Brain microvascular endothelial cell (primary cell): Measurements from ENCODE around the gene CREB3L1.

Experiments
- DNase-seq: peaks from one replicate; pipeline ENCODE4 v3.0.0-alpha.2; 2020
- H3K27ac ChIP-seq: fragments of 250-450 bp; sonication (Bioruptor Pico); 2 replicates; pipeline ENCODE4 v1.5.1; 2020; ENCODE audit warnings: mild to moderate bottlenecking, moderate library complexity
- H3K27me3 ChIP-seq: fragments of 250-450 bp; sonication (Bioruptor Pico); replicated peaks from 2 replicates; pipeline ENCODE4 v1.5.1; 2020; ENCODE audit warnings: mild to moderate bottlenecking
- H3K36me3 ChIP-seq: fragments of 250-450 bp; sonication (Bioruptor Pico); replicated peaks from 2 replicates; pipeline ENCODE4 v1.5.1; 2020; ENCODE audit warnings: mild to moderate bottlenecking
- H3K4me3 ChIP-seq: 2 replicates; pipeline ENCODE4 v1.5.1; 2011; ENCODE audit warnings: low read depth, mild to moderate bottlenecking, control low read depth, low read length, moderate library complexity
- in situ Hi-C: cut with HindIII; loops from 2 replicates; pipeline ENCODE4 v1.10.0; 2017; ENCODE audit warnings: low sequenced_read_pairs, low pct_ligation_motif_present
- TF ChIP-seq, protein P1 (sequence below): IDR thresholded peaks from 2 replicates; pipeline ENCODE4 v1.5.1; 2011; ENCODE audit warnings: low read depth, mild to moderate bottlenecking, moderate library complexity, low read length, control low read depth, inconsistent platforms; ENCODE audit errors: missing control alignments

The CREB3L1 gene

DNA sequence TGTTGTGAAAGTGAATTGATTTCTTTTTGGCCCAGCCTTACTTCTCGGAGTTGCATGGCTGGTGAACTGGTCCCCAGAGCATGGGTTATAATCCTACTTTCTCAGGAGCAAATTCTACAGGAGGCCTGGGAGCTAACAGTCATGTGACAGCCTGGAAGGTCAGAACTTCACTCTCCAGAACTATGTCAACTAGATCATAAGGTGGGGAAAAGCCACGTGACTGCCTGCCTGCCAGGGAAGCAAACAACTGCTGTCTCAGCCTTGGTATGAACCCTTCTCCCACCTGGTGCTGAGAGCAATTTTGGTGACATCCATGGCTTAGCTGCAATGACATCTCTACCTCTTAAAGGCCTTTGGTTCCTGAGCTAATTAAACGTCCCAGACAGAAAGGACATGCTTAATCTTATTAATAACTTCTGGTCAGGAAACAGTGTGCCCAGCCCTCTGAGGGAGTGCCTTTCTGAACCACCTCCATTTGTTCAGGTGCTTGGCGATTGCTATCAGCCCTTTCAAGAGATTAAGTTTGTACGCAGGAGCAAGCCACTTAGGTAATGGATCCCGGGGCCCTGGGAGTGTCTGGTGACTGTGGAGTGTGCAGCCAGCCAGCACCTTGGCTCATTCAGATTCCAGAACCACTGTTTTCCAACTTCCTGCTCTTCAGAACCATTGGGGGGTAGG, 1.4 kb upstream of the CREB3L1 start:
- in situ Hi-C loops, result no loop called here
- no peak overlapping the region for H3K4me3 ChIP-seq
- H3K27ac ChIP-seq, result no peak overlapping the region
- TF ChIP-seq, protein P1, sequence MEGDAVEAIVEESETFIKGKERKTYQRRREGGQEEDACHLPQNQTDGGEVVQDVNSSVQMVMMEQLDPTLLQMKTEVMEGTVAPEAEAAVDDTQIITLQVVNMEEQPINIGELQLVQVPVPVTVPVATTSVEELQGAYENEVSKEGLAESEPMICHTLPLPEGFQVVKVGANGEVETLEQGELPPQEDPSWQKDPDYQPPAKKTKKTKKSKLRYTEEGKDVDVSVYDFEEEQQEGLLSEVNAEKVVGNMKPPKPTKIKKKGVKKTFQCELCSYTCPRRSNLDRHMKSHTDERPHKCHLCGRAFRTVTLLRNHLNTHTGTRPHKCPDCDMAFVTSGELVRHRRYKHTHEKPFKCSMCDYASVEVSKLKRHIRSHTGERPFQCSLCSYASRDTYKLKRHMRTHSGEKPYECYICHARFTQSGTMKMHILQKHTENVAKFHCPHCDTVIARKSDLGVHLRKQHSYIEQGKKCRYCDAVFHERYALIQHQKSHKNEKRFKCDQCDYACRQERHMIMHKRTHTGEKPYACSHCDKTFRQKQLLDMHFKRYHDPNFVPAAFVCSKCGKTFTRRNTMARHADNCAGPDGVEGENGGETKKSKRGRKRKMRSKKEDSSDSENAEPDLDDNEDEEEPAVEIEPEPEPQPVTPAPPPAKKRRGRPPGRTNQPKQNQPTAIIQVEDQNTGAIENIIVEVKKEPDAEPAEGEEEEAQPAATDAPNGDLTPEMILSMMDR, result no peak
- H3K36me3 ChIP-seq, result peaks cover 5% of the 10 kb centered on the region
- no peak for DNase-seq
- H3K27me3 ChIP-seq, result no peaks in the 10 kb centered on the region

DNA sequence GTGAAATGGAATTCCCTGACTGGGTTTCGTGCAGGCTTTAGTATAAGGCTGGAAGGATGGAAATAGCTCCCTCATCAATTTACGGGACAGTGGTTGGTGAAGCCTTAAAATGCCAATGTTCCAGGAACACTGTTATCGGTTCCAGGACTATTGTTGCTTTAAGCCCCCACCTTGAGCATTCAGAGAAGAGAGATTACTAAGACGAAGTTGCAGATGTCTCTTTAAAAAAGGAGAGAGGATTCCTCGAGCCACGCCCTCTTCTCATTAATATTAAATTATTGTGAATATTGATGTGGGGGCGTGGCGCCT, 195 bp upstream of the CREB3L1 start:
- TF ChIP-seq, protein P1, result no peak
- in situ Hi-C loops, result no loop called here

DNA sequence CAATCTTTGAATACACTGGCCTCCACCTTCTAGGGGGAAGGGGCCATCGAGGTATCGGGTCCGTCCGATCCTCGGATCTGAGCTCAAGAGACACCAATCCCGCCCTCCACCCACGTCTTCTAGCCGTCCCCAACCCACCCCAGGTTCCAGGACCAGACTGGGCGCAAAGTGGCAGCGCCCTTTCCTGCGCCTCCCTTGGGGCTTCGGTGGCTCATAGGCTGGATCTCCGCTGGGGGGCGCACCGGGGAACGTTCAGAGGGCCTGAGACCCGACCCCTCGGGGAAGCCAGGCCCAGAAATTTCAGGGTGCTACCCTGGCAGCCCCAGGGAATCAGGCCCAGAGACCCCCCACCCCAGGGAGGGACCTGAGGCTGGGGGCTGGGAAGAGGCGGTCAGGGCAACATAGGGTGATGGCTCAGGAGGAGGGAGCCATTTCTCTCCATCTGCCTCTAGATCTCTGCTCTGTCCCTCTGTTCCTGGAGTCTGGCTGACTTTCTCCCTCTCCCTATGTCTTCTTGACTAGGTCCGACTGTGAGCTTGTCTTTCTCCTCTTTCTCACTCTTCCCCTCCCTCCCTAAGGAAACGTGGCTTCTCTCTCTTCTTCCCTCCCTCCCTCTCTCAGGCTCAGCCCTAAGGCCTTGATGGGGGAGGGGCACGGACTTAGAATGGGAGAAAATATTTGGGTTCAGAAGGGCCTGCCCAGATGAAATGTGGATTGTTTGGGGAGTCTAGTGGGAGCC, 1.1 kb downstream of the CREB3L1 start:
- peaks cover 8% of the 10 kb centered on the region for H3K36me3 ChIP-seq
- DNase-seq, result peak; percentile 55
- H3K27ac ChIP-seq, result peak overlapping the region; percentile 66
- in situ Hi-C loops, result no loop called here
- no peaks in the 10 kb centered on the region for H3K27me3 ChIP-seq
- TF ChIP-seq, protein P1, result peak; percentile 92
- H3K4me3 ChIP-seq, result peak overlapping the region; percentile 92

More for the DNA sequence above, 195 bp upstream of the CREB3L1 start:
- H3K4me3 ChIP-seq, result peak overlapping the region; percentile 92
- peak overlapping the region; percentile 66 for H3K27ac ChIP-seq
- DNase-seq, result peak; percentile 66
- peaks cover 5% of the 10 kb centered on the region for H3K36me3 ChIP-seq
- no peaks in the 10 kb centered on the region for H3K27me3 ChIP-seq

DNA sequence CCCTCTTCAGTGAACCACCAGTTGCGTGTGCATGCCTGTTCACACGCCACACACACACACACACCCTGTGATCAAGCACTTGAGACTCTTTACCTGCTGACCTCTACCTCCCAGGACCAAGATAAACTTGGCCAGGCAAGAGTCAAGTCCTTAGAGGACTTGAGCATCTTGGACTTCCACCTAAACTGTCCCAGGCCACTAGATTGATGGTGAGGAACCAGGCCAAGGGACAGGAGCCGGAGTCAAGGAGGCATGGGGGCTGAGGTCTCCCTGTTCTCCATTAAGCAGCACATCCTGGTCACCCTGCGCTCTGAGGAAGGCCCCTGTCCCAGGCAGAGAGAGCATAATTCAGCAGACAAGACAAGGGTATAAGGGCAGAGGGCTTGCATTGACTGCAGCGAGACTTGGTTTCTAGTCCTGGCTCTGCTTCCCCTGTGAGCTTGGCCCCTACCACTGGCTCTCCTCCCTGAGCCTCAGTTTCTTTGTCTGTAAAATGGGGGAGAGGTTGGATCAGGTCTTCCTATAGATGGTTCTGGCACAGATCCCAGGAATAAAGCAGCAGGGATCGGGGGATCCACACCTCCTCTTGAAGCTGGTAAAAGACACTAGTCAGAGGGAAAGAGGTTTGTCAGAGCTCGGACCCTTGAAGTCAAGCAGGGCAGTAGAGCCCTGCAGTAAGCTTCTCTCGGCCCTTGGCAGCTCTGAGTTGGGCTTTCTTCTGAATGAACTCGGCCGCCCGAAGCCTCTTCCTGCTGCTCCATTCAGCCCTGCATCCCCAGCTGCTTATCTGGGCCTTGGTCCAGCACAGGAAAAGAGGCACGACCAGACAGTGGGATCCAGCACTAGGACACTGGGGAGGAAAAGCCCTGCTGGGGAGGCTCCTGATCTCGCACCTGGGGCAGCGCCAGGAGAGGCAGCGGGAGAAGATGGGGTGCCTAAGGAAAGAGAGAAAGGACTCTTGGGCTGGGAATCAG, 2.0 kb downstream of the CREB3L1 start:
- TF ChIP-seq, protein P1, result no peak
- in situ Hi-C loops, result no loop called here
- DNase-seq, result peak; percentile 55
- Histone ChIP-seq H3K4me3 (peak overlapping the region; percentile 92), H3K36me3 (peaks cover 12% of the 10 kb centered on the region), H3K27ac (peak overlapping the region; percentile 66), H3K27me3 (no peaks in the 10 kb centered on the region)

DNA sequence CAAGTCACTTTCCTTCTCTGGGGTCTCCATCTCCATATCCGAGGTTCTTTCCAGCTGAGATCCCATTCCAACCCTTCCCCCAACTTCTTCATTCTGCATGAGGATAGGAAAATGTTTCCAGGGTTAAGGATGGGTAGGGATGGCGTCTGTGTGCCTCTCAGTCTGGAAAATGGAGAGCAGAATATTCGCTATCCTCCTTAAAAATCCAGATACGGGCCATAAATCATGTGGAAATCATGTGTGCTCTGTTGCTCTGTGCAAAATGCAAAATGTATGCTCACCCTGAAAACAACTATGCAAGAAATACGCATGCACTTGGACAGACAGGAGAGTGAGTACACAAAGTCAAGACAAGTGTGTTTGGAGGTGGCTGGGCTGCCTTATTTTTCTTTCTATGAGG, 3.2 kb downstream of the CREB3L1 start:
- no peak overlapping the region for H3K27ac ChIP-seq
- TF ChIP-seq, protein P1, result no peak
- DNase-seq, result no peak
- H3K4me3 ChIP-seq, result peak overlapping the region; percentile 37
- H3K27me3 ChIP-seq, result no peaks in the 10 kb centered on the region
- in situ Hi-C loops, result no loop called here
- H3K36me3 ChIP-seq, result peaks cover 12% of the 10 kb centered on the region
